Raji (cell line): Measurements from ENCODE around the gene ABCC8.

ENCODE experiments used
- POLR2A ChIP-seq: IDR thresholded peaks from 2 replicates; pipeline ENCODE4 v1.6.1; 2011; ENCODE audit warnings: low read depth, low read length, control low read depth; ENCODE audit not compliant: insufficient read depth

Gene ABCC8

DNA sequence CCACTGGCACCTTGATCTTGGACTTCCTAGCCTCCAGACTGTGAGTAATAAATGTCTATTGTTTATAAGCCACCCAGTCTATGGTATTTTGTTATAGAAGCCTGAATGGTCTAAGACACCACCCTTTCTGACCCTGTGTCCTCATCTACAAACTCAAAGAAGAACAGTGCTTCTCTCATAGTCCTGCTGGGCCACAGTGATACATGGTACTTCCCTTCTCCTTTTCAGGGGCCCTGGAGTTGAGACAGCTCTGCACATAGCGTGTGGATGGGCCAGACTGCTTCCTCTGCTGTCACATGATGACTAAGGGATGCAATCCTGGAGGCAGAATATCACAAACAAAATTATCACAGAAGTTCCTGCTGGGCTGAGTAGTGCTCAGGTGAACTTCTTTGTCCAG lies 93.2 kb downstream of the ABCC8 start:
- TF ChIP-seq POLR2A = no peak

DNA sequence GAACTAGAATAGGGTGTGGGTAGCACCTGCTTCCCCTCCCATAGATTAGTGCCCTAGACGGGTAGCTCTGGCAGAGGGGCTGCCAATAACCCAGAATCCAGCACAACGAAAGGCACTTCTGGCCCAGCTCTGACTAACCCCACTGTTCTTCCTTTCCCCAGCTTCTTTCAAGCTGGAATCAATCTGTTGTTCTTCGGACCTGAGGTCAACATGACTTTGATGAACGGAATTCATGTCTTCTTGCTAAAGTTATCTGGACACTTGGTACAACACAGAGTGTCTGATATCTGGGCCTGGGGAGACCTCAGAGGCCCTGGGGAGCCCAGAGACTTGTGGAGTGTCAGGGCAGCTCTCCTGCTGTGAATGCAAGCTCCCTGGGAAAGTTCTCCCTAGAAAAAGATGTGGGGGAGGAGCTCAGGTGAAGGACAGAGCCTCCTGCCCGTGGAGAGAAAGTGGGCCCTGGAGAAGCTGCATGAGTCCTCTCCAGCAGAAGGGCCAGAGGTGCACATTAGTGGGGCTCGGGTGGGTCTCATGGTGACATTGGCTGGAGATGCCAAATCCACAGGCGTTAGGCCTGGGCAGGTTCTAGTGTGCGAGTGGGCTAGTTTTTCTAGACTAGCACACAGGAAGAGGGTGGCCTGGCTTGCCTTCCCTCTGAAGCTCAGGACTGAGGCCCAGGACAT lies 94.5 kb downstream of the ABCC8 start:
- TF ChIP-seq POLR2A = no peak

DNA sequence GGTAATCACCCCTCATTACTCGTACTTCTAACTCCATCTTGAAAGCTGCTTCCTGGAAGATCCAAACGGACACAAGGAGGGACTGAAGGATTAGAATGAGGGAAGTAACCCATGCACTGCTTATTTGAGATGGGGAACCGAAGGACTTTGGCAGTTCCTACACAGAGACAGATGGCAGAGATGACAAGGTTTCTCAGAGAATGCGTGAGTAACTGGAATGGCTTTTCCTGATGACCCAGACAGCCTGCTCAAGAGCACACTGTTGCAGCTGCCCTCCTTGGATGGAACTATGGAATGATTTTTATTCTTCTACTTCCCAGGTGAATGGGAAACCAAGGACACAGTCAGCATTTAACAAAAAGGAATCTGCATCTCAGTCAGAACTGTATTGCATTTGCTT lies 95.5 kb downstream of the ABCC8 start:
- TF ChIP-seq POLR2A = no peak

DNA sequence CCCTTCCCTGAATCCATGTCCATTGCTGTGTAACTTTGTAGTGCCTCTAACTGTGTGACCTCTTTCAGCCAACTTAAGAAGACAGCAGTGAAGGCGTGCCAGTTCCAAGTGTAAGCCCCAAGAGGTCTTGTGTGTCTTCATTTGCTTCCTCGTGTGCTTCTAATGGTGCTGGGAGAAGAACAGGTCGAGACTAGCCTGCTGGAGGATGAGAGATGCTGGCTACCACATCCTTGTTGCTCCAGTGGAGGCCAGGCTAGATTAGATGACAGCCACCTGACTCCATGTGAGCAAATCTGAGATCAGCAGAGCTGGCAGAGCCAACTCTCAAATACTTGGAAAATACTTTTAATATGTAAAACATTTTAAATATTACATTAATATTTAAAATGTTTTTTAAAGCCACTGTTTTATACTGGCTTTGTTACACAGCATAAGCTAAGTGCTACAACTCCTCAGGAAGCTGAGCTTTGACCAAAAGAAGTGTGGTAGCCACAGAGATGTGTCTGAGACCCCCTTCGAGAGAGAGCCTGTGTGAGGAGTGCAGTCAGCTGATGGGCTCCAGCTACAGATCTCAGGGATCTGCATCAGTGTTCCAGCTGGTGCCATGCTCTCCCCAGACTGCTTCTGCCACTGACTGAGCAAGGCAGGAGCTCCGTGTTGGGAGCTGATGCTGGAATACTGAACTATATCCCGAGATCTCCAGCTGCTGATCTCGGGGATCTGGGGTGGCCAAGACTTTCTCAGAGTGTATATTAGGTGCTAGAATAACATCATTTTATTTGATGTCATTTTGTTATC lies 97.1 kb downstream of the ABCC8 start:
- TF ChIP-seq POLR2A = no peak

DNA sequence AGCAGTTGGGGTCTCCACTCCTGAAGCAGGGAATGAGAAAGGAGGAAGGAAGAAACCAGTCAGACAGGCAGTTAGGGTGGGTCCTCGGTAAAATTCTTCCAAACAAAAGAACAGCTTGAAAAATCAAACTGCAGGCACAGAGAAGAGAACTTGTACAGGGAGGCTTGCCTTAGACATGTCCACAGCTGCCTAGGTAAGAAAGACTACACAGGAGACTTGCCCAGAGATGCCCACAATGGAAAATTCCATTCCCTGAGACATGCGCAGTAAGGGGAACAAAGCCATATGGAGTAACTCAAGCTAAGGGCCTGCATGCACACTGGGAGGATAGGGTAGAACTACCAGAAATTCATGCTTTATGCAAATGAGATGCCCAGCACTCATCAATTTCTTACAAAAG lies 98.0 kb downstream of the ABCC8 start:
- TF ChIP-seq POLR2A = no peak

DNA sequence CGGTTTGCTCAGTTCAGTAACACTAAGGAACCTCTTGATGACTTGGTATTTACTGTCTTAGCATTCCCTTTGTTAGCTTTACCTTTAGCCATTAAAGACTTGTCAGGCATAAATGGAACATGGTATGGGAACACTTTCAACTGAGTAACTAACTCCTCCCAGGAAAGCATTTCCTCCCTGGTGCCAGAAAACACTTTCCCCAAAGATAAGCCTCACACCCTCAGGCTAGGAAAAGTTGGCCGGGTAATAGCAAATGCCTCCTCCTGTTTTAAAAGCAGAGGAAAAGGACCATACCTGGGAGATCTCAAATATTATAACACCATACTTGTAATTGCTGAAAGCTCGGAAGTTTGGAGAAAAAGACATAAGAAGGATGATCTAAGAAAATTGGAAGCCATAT lies 100.2 kb downstream of the ABCC8 start:
- TF ChIP-seq POLR2A = no peak

DNA sequence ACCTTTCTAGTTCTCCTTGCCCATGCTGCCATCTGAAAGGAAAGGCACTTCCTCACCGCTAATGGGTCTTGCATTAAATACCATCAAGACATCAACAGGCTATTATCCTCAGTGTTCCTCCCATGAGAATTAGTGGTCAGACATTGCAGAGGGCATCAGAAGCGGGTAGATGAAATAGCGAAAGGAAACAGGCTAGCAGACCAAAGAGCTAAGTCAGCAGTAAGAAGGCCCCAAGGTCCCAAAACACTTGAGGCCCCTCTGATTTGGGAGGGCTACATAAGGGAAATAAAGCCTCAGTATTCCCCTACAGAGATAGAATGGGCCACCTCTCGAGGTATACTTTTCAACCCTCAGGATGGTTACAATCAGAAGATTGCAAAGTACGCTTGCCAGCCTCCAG lies 101.1 kb downstream of the ABCC8 start:
- no peak for TF ChIP-seq POLR2A

DNA sequence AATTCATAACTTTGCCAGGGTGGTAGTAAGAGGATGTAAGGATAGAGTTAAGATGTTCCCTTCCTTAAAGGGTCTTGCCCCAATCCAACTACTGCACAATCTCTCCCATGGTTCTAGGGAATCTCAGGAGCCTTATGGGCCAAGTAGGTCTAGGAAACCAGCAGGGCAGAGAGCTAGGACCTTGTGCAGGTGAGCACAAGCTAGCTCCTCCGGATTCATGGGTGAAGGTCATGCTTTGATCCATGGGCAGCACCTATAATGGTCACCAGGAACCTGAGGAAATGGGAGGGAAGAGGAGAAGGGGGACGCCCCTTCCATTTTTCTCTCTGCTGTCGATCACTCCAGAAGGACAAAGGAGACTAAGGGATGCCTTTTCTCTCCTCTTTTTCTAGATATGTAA lies 105.0 kb downstream of the ABCC8 start:
- TF ChIP-seq POLR2A = no peak

DNA sequence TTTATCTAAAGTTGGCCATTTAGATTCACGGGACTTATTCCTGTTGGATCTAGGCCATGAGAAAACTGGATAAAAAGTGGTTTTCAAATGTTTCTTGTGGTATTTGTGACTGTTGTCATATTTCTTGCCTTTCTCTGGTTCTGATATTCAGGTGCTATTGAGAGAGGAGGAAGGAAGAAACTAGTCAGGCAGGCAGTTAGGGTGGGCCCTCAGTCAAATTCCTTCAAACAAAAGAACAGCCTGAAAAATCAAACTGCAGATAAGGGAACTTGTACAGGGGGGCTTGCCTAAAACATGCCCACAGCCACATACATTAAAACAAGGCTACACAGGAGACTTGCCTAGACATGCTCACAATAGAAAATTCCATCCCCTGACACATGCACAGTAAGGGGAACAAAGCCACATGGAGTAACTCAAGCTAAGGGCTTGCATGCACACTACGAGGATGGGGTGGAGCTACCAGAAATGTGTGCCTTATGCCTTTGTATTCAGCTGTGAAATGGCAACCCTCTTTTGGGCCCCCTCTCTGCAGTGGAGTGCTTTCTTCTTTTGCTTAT lies 106.9 kb downstream of the ABCC8 start:
- TF ChIP-seq POLR2A = no peak

DNA sequence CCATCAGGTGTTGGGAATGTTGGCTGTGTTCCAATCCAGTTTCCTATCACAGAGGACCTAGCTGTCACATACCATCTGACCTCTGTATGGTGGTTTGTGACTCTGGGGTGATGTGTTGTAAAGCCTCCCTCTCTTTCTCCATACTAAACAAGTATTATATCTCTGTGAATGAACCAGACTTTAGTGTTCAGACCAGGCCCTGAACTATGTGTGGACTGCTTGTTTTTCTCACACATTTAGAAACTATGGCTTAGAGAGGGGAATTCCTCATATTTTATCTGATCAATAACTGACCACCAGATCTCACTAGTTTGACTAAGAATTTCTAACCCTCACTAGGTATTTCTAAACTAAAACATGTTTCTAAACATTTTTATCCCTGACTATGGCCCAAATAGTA lies 107.6 kb downstream of the ABCC8 start:
- TF ChIP-seq POLR2A = no peak

DNA sequence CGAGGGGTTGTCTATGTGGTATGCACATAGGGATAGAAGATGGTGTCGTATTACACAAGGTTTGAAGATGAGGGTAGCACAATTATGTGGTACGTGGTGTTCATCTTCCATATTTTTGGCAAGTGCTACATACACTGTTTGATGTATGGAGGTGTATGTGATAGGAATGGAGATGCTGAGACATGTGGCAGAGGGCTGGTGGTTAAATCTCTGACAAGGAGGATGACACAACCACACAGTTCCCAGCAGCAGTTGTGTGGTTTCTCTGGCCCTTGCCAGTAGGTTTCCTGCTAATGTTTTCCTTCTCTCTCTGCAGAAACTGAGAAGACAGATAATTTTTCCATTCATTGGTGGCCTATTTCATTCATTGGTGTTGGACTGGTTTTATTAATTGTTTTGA lies 108.1 kb downstream of the ABCC8 start:
- no peak for TF ChIP-seq POLR2A

DNA sequence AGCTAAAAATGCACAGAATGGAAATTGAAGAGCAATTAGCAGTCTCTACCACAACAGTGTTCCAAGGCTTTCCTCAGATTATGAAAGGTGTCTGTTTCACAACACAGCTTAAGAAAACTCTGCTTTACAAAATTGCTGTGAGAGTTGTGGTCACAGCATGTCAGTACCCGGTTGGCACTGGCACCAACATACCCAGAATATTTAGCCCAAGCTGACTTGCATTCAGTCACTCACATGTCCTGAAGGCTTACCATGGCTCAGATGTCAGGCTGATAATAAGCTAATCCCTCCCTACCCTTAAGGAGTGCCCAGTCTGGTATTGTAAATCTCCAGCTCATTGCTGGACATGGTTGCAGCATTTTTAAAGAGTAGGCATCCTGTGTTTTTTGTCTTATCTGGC lies 110.2 kb downstream of the ABCC8 start:
- TF ChIP-seq POLR2A = no peak

DNA sequence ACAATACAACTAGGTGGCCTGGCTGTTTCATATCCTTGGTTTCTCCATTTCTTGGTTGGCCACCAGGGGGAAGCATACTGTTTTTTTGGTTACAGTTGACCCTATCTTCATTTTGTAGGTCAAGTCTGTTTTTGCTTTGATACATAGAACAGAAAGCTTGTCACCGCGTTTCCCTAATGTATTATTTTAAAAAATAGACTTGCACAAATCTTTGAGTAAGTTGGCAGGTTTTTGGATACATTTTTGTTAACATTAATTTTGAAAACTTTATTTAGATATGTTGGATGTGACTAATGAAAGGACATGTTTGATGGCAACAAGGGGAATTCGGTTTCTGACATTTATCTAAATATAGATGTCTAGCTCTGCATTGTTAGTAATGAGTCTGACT lies 122.0 kb downstream of the ABCC8 start:
- no peak for TF ChIP-seq POLR2A

DNA sequence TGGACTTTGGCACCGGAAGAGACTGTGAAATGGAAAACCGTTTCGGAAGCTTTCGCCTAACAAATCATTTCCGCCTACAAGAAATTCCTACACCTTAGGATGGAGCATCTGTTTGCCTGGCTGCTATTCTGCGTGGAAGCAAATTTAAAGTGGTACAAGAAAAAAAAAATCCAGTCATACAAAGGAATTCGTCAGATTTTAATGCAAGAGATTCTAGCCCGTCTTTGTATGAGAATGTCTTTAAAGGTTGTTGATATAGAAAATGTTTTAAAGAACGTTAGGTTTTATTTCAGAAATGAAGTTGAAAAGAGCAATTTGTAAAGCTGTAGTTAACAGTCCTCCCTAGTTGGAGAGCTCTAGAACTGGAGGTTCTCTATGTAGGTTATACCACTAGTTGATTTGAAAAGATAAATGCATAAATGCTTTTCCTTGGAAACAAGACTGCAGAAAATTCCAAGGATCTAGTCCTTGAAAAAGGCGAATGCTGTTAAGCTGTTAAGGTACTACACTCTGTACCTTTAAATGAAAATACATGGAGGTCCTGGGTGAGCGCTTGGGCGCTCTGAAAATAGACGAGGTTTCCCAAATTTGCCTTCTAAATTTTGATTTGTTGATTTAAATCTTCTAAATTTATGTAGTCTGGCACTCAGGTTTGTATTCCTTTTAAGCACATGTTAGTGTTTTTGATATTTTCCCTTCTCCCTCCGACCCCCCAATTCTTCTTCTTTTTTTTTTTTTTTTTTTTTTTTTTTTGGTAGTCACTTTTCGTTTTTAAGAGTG lies 122.6 kb downstream of the ABCC8 start:
- TF ChIP-seq POLR2A = no peak

DNA sequence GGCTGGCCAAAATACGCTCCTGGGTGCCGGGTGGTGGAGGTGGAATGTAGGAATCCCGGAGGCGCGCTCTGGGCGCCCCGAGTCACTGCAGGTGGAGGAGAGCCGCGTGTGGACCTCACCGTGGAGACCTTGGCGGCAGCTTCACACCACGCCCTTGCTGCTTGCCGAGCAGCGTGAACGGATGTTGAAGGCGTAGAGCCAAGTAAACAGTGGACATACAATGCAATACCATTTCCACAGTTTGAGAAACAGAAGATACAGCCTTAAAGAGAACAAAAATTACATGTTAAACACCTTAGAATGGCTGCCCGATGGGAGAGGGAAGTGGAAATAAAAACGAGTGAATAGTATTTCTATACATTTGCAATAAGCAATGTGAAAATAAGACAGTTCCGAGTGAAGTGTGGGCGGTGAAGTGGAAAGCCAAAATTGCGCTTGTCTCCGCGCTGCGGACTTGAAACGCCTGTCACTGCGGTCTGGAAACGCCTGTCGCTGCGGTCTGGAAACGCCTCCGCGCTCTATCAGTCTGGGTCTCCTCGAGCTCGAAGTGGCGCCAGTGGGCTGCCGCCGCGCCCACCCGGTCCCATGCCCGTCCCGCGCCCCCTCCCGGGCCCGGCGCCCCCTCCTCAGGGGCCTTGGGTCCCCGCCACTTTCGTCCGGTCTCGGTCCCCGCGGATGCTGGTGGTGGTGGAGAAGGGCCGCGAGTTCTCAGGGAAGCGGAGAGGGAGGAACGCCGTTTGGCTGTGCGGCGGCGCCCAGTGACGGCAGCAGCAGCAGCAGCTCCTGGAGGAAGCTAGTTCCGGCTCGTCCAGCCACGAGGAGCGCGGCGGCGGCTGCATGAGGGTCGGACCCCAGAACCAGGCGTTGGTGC lies 123.5 kb downstream of the ABCC8 start:
- peak; percentile 66 for TF ChIP-seq POLR2A
